Retina (tissue), 1 donor: ENCODE measurements around the gene HOXA11.

Experiments
- DNase-seq: peaks from one replicate; pipeline ENCODE4 v3.0.0-alpha.2; 2016

The HOXA11 gene

GRCh38 chr7:27144781-27145164 lies 40.3 kb downstream of the HOXA11 start:
- DNase-seq, result peak; percentile 59

GRCh38 chr7:27143950-27144780 lies 40.9 kb downstream of the HOXA11 start:
- peak; percentile 51 for DNase-seq

GRCh38 chr7:27143023-27143949 lies 41.7 kb downstream of the HOXA11 start, which contains the start of gene HOXA5:
Gene HOXA5, minus strand, starts transcription at chr7:27143681. Its CDS starts 74 bp downstream, at chr7:27143607.
- peak; percentile 81 for DNase-seq

- no peak for DNase-seq
Observed at GRCh38 chr7:27142580-27143022, 42.4 kb downstream of the HOXA11 start.

DNA sequence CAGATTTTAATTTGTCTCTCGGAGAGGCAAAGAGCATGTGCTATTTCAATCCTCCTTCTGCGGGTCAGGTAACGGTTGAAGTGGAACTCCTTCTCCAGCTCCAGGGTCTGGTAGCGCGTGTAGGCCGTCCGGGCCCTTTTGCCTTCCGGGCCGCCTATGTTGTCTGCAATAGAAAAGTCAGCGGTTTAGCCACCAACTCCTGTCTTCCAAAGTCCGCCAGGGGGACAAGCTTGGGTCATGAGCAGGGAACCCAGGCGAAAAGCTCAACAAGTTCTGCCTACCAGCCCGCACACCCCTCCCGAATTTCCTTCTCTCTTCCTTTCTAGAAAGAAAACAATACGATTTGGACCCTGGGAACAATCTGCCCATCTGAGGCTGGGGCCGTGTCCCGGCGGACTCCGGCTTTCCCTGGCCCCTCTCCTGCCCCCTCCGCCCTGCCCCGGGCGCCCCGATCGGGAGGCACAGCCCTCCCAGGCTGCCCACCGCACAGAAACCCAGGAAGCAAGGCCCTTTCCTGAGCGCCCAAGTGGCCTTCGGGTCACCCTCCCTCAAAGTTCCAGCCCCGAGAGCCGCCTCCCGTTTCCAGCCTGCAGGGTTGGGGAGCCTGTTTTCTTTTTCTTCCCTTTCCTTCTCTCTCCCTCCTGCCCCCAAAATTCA lies 43.0 kb downstream of the HOXA11 start:
- DNase-seq, result no peak

DNA sequence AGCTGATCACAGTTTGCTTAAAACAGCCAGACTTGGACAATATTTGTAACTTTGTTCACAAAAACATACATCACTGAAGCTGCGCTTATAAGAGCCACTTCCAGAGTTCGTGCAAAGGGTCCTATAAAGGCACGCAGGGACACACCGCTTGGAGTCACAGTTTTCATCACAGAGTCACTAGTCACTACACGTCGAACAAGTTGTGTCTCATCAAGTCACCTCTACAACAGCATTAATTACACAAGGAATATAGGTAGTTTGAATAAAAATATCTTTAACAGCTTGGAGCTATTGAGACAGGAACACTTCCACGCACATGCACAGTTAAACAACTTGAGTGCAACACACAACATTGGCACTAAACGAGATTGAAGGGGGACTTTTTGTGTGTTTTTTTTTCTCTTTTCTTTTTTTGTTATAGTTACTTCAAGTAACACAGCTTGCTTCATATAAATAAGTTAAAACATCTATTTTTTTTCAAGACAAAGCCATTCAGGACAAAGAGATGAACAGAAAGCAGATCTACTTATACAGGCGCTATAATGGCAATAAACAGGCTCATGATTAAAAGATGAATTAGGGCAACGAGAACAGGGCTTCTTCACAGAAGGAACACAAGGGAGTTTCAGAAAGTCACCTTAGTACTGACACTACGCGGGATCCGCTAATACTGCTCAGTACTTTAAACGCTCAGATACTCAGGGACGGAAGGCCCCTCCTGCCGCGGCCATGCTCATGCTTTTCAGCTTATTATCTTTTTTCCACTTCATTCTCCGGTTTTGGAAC lies 43.7 kb downstream of the HOXA11 start:
- no peak for DNase-seq

DNA sequence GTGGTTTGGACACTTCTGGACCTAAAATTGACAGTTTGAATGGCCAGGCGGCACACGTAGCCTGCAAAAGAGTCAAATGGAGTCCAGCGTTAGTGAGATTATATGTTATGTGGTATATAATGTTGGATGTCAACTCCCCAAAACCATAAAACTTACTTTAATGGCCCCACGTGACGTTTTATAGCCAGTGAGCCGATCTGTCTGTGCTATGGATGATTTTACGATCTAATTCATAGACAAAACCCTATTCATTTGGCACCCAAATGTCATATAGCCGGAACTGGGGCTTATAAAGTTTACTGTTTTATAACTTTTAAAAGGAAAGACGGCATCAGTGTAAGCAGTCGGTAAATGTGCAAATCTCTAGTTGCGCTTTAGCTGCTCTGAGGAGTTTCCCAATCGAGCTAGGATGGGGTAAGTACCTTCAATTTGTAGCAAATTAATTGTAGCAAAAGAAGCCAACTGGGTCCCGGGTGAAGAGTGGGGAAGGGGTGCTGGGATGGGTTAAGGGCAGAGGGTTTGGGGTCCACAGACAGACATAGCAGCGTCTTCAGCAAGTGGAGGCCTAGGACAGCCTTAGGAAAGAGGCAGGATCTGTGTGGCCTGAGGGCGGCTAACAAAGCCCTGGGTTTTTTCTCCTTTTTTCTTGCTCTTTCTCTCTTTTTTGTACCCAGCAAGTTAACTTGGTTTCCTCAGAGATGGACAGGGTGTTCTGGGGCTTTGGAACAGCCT lies 44.7 kb downstream of the HOXA11 start:
- no peak for DNase-seq

GRCh38 chr7:27139334-27140125 lies 45.5 kb downstream of the HOXA11 start:
- peak; percentile 63 for DNase-seq

DNA sequence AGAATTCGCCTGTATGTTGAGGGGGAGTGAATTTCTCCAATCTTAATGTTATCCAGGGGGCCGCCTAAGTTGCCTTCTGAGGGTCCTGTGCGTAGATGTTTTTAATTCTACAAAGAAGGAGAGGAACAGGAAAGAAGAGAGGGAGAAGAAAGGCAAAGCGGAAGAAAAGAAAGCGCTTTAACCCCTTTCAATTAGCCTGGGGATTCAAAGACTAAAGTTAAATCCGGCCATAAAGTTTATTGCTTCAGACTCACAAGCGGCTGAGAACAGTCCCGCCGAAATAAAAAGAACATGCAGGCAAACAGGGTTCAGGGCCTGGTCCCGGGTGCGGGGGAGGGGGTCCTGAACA lies 46.1 kb downstream of the HOXA11 start:
- DNase-seq, result peak; percentile 60

DNA sequence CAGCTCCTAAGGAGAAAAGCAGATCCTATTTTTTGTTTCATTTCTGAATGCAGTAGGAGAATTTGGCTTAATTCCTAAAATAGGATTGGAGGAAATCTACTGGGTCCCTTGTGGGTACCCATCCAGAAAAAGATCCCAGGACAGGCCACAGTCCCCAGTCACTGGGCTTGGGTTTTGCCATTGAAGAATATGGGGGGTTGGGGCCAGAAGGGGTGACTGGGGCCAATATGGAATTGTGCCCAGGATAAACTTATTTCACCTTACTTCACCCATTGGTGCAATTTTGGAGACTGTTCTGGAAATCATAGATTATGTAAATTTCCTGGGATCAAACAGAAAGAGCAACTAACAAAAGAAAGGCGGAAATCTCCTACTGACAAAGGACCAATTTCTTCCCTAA lies 46.6 kb downstream of the HOXA11 start:
- DNase-seq, result no peak

GRCh38 chr7:27137640-27138315 lies 47.3 kb downstream of the HOXA11 start:
- no peak for DNase-seq

- no peak for DNase-seq
Observed at GRCh38 chr7:27134392-27134791, 50.6 kb downstream of the HOXA11 start.

- no peak for DNase-seq
Observed at GRCh38 chr7:27133409-27134231, 51.4 kb downstream of the HOXA11 start.

DNA sequence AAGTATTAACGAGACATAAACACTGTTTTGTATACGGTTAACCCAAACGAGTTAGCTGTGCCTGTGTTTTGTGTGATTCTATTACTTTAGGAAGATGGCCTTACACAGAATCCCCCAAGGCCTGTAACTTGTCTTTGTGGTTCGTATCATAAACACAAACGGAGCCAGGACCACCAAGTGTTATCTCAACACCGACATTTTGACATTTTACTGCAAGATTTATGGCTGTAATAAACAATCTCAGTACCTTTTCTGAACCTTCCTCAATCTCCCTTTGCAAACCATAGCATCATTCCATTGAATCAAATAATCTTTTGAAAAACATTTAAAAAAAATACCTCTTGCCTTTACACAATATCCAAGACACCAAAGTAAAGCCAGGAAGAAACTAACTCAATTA lies 52.1 kb downstream of the HOXA11 start:
- no peak for DNase-seq

- no peak for DNase-seq
Observed at GRCh38 chr7:27132214-27132613, 52.8 kb downstream of the HOXA11 start.

GRCh38 chr7:27131390-27131819 lies 53.6 kb downstream of the HOXA11 start:
- DNase-seq, result no peak
